Transverse colon (tissue), 4 donors: Measurements from ENCODE around the gene ZFAND6. TPM values are rescaled to one million over a fixed set of nuclear protein-coding genes. Genes with fewer than 3 reads are reported as not detected.

Source experiments
- DNase-seq: peaks from one replicate; pipeline ENCODE4 v3.0.0-alpha.2; 2019
- H3K27ac ChIP-seq, 4 donors: fragments of 200-600 bp; sonication (generic); 2 replicates each; pipeline ENCODE4 v1.5.1; 2016 to 2018; ENCODE audit warnings: inconsistent platforms in 4 of 4
- H3K27me3 ChIP-seq: fragments of 200-600 bp; sonication (generic); 2 replicates; pipeline ENCODE4 v1.5.1; 2017; ENCODE audit warnings: inconsistent platforms
- H3K36me3 ChIP-seq, 4 donors: fragments of 200-600 bp; sonication (generic); 2 replicates each; pipeline ENCODE4 v1.5.1; 2017 to 2019; ENCODE audit warnings: inconsistent platforms in 4 of 4
- H3K4me1 ChIP-seq, 4 donors: fragments of 200-600 bp; sonication (generic); 2 replicates each; pipeline ENCODE4 v1.5.1; 2017 to 2020; ENCODE audit warnings: inconsistent platforms in 4 of 4
- H3K4me3 ChIP-seq, 4 donors: fragments of 200-600 bp; sonication (generic); 1 replicate in 1 of 4; 2 replicates in 3 of 4; pipeline versions ENCODE4 v1.5.1 to v1.6.1; 2017 to 2019; ENCODE audit warnings: inconsistent platforms in 4 of 4
- H3K9me3 ChIP-seq, 2 donors: fragments of 200-600 bp; sonication (generic); 2 replicates each; pipeline ENCODE4 v1.5.1; 2017 to 2019; ENCODE audit warnings: inconsistent platforms in 2 of 2
- CTCF ChIP-seq, 5 experiments: fragments of 200-600 bp in 3 of 5; fragments of 450-650 bp in 2 of 5; sonication (generic) in 3 of 5; IDR thresholded peaks; 1 replicate in 2 of 5; 2 replicates in 3 of 5; pipeline ENCODE4 v1.5.1; 2016 to 2017; ENCODE audit warnings: antibody characterized with exemption in 5 of 5, inconsistent platforms in 3 of 5, mild to moderate bottlenecking in 2 of 5, moderate library complexity in 1 of 5
- EP300 ChIP-seq: sonication (generic); formaldehyde crosslinking; IDR thresholded peaks from one replicate; pipeline ENCODE4 v1.6.1; 2017; ENCODE audit warnings: antibody characterized with exemption, low read depth
- POLR2A ChIP-seq: fragments of 450-650 bp; IDR thresholded peaks from one replicate; pipeline ENCODE4 v1.6.1; 2016; ENCODE audit warnings: antibody characterized with exemption, mild to moderate bottlenecking, moderate library complexity
- POLR2AphosphoS5 ChIP-seq, 3 donors: sonication (generic); formaldehyde crosslinking; IDR thresholded peaks; one replicate each; pipeline ENCODE4 v1.6.1; 2016; ENCODE audit warnings: antibody characterized with exemption in 3 of 3
- WGBS, 2 donors: methylation state at CpG; one replicate each; pipeline ENCODE4 v1.1.5; 2018; ENCODE audit warnings: low coverage in 1 of 2; 5-methylcytosine and 5-hydroxymethylcytosine counted together
- in situ Hi-C, 4 donors: fragments of 200-750 bp; cut with MboI; loops; one replicate each; pipeline versions ENCODE4 v1.15.0 to v1.15.1; 2017; ENCODE audit warnings: low sequenced_read_pairs in 3 of 4, low pct_ligation_motif_present in 1 of 4, low pct_unique_long_range_greater_than_20kb in 1 of 4
- intact Hi-C: fragments of 100-400 bp; cut with DNase I; formaldehyde crosslinking; loops from one replicate; pipeline ENCODE4 v1.15.1; 2023; ENCODE audit warnings: low total_unique reads
- total RNA-seq, 4 donors: library from RNA; depleted of rRNA; stranded (reverse); fragments of >200 nt; gene quantifications; one replicate each; pipeline ENCODE4 v1.1.0, GENCODE V29; 2016

The ZFAND6 gene
- total RNA-seq, 4 donors from 2014 or later: 86.7 to 195 (median 117) TPM

GRCh38 chr15:80060356-80061006 is 1.0 kb downstream of the ZFAND6 start:
- peaks cover 6 to 38% (median 27%) of the 10 kb centered on the region in 4 donors for H3K4me1 ChIP-seq
- no peaks in the 10 kb centered on the region for H3K27me3 ChIP-seq
- DNase-seq: peak; percentile 66
- TF ChIP-seq EP300: no peak
- TF ChIP-seq POLR2AphosphoS5 (IDR thresholded peaks at IDR 0.05): peak in 2 of 3 donors; percentile 69 to 74
- peak; percentile 62 for TF ChIP-seq POLR2A
- peak in 3 of 5 experiments; percentile 10 to 24 (median 14) for TF ChIP-seq CTCF (IDR thresholded peaks at IDR 0.05)
- no peaks in the 10 kb centered on the region for H3K9me3 ChIP-seq
- intact Hi-C loops (loop anchor here (10.0 kb wide), 1 partner anchor 94 kb away; the partner anchor contains the start of gene FAH), in situ Hi-C loops (loop anchor here in 2 of 4 donors (25.0 kb wide), 1 partner anchor 102 kb away; the partner anchor contains the start of gene FAH (in 2 of the 2))
- H3K4me3 ChIP-seq: peak overlapping the region; percentile 67 to 99 (median 94)
- 2 to 10% methylated on average over 11 to 26 of the region's 26 CpGs for WGBS, 2 donors
- H3K36me3 ChIP-seq: no peaks in the 10 kb centered on the region
- H3K27ac ChIP-seq: peak overlapping the region; percentile 96 to 99 (median 99)

- intact Hi-C loops: loop anchor here (10.0 kb wide), 1 partner anchor 93 kb away; the partner anchor contains the start of gene FAH
- peak overlapping the region in 2 of 4 donors; percentile 91 to 99 for H3K4me3 ChIP-seq
- DNase-seq: no peak
- peak overlapping the region in 3 of 4 donors; percentile 99 for H3K27ac ChIP-seq
- no peaks in the 10 kb centered on the region for H3K9me3 ChIP-seq
- in situ Hi-C loops: loop anchor here in 2 of 4 donors (25.0 kb wide), 1 partner anchor 101 kb away; the partner anchor contains the start of gene FAH (in 2 of the 2)
- H3K36me3 ChIP-seq: no peaks in the 10 kb centered on the region
- no peaks in the 10 kb centered on the region for H3K27me3 ChIP-seq
- H3K4me1 ChIP-seq: peaks cover 6 to 38% (median 27%) of the 10 kb centered on the region in 4 donors
- no peak for TF ChIP-seq POLR2A
- TF ChIP-seq CTCF (IDR thresholded peaks at IDR 0.05): no peak
- no peak for TF ChIP-seq EP300
- no peak for TF ChIP-seq POLR2AphosphoS5 (IDR thresholded peaks at IDR 0.05)
- WGBS, 2 donors: 23 to 53% methylated on average over 5 of the region's 5 CpGs
These were observed 2.1 kb downstream of the ZFAND6 start for GRCh38 chr15:80061582-80061981.

DNA sequence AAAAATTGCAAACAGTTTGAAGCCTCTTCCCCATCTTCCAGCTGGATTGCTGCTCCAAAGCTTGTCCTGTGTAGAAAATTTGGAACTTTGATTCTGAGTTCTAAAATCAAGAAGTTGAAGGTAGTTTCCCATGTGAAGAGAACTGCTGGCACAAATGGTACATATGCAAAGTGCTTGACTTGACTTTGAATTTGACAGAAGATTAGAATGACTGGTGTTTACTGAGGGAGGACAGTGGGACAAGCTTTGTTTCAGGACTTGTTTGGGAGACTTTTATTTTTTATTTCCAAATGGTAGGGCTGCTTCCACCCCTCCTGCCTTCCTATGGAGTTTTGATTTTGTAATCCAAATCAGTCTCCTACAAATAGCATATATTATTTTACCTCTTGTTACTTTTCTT is 7.4 kb downstream of the ZFAND6 start:
- Histone ChIP-seq H3K27ac (no peak overlapping the region), H3K36me3 (no peaks in the 10 kb centered on the region), H3K4me3 (no peak overlapping the region), H3K27me3 (no peaks in the 10 kb centered on the region), H3K9me3 (no peaks in the 10 kb centered on the region), H3K4me1 (peaks cover 10 to 42% (median 26%) of the 10 kb centered on the region in 4 donors)
- DNase-seq: no peak
- TF ChIP-seq POLR2A: no peak
- no peak for TF ChIP-seq EP300
- no peak for TF ChIP-seq CTCF (IDR thresholded peaks at IDR 0.05)
- TF ChIP-seq POLR2AphosphoS5 (IDR thresholded peaks at IDR 0.05): no peak
- in situ Hi-C loops (loop anchor here in 2 of 4 donors (25.0 kb wide), 1 partner anchor 95 kb away; the partner anchor contains the start of gene FAH (in 2 of the 2)), intact Hi-C loops (loop anchor here (10.0 kb wide), 1 partner anchor 88 kb away; the partner anchor contains the start of gene FAH)

GRCh38 chr15:80068578-80068977 is 9.1 kb downstream of the ZFAND6 start:
- 71% methylated on average over 11 of the region's 11 CpGs; no CpG with 5 or more reads in 1 of the 2 donors for WGBS, 2 donors
- H3K4me1 ChIP-seq: peaks cover 0 to 43% (median 27%) of the 10 kb centered on the region in 4 donors
- no peak overlapping the region for H3K4me3 ChIP-seq
- in situ Hi-C loops (loop anchor here in 2 of 4 donors (25.0 kb wide), 1 partner anchor 94 kb away; the partner anchor contains the start of gene FAH (in 2 of the 2)), intact Hi-C loops (loop anchor here (10.0 kb wide), 1 partner anchor 86 kb away; the partner anchor contains the start of gene FAH)
- no peaks in the 10 kb centered on the region for H3K9me3 ChIP-seq
- H3K36me3 ChIP-seq: no peaks in the 10 kb centered on the region
- H3K27me3 ChIP-seq: no peaks in the 10 kb centered on the region
- TF ChIP-seq POLR2AphosphoS5 (IDR thresholded peaks at IDR 0.05): no peak
- TF ChIP-seq EP300: no peak
- TF ChIP-seq CTCF (IDR thresholded peaks at IDR 0.05): no peak
- no peak for TF ChIP-seq POLR2A
- H3K27ac ChIP-seq: no peak overlapping the region
- DNase-seq: no peak
